Activated B cell treated with CpG ODN at 0.5 μM for 24 hours (primary cell): ENCODE data around the gene ETS1. TPM values are rescaled to one million over a fixed set of nuclear protein-coding genes. Genes with fewer than 3 reads are reported as not detected.
A peak's percentile ranks its signal among the peaks of the same experiment; 100 is the strongest.

Experiments used
- ATAC-seq: fragments of 200-7000 bp; cut with Tn5 transposase; one replicate; pipeline ENCODE4 v1.10.0; 2021; ENCODE audit warnings: low read depth, mild to moderate bottlenecking, moderate library complexity
- CTCF ChIA-PET: fragments of 350-600 bp; sonication (Branson Sonifier 250); formaldehyde crosslinking; loops from one replicate; lab custom pipeline; 2021; ENCODE audit warnings: antibody characterized with exemption; lab: Charles Lee
- POLR2A ChIA-PET: fragments of 350-600 bp; sonication (Branson Sonifier 250); formaldehyde crosslinking; loops from one replicate; lab custom pipeline; 2021; ENCODE audit warnings: antibody characterized with exemption; lab: Charles Lee
- DNase-seq: peaks from one replicate; pipeline ENCODE4 v3.0.0; 2022
- H3K27ac Mint-ChIP-seq: one replicate; pipeline ENCODE4 v1.8.0; 2020; ENCODE audit warnings: mixed read lengths
- H3K27me3 Mint-ChIP-seq: one replicate; pipeline ENCODE4 v1.8.0; 2021; ENCODE audit warnings: mixed read lengths
- H3K36me3 Mint-ChIP-seq: one replicate; pipeline ENCODE4 v1.8.0; 2021; ENCODE audit warnings: low read depth, mixed read lengths
- H3K4me1 Mint-ChIP-seq: one replicate; pipeline ENCODE4 v1.8.0; 2021; ENCODE audit warnings: mixed read lengths
- H3K4me3 Mint-ChIP-seq: one replicate; pipeline ENCODE4 v1.8.0; 2020; ENCODE audit warnings: mild to moderate bottlenecking, mixed read lengths
- H3K9me3 Mint-ChIP-seq: one replicate; pipeline ENCODE4 v1.8.0; 2020; ENCODE audit warnings: mixed read lengths
- intact Hi-C: fragments of 100-400 bp; cut with micrococcal nuclease; formaldehyde crosslinking; loops from one replicate; pipeline ENCODE4 v1.15.1; 2024
- total RNA-seq: library from RNA; stranded (reverse); gene quantifications from 2 replicates; pipeline ENCODE4 v1.2.3, GENCODE V29; 2022
- TF ChIP-seq, protein P1 (sequence below): fragments of 200-600 bp; IDR thresholded peaks from one replicate; pipeline ENCODE4 v1.8.0; 2022; ENCODE audit warnings: antibody characterized with exemption, mild to moderate bottlenecking

ETS1 gene
- total RNA-seq, 1 donor from 2014 or later = 301 TPM

DNA sequence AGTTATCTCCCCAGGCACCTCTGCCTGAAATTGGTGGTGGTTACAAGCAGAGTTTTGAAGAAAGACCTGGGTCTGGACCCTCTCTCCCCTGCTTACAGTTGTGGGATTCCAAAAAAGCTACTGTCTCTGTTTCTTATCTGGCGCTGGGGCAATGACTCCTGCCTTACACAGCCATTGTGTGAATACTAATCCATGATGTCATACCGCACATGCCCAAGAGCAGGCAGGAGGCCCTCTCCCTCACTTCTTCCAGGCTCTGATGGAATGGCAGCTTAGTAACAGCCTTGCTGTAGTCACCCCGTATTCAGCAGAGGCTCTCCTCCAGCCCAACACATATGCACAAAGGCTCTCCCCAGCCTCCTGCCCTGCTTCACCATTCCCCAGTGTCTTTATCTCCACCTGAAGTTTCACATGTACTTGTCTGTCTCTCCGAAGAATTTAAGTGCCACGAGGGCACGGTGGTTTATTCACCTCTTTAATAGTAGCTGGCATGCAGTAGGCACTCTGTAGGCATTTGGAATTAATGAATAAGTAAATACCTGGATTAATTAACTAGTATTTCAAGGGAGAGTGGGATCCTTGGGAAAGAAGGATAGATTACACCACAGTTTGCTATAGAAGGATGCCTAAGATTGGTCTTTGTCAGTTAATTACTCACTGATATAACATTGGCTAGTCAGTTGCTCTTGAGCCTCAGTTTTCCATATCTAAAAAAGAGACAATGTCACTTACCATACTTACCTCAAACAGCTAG, 165.6 kb downstream of the ETS1 start:
- ATAC-seq (no peak), DNase-seq (no peak)
- POLR2A ChIA-PET = interaction anchor here (0.8 to 1.3 kb wide), 6 partner anchors 12 to 209 kb away, joined by 3 to 4 read pairs (median 3); no protein-coding TSS in a partner anchor
- intact Hi-C loops = loop anchor here (2.0 kb wide), 1 partner anchor 19 kb away; no protein-coding TSS in a partner anchor
- TF ChIP-seq, protein P1, sequence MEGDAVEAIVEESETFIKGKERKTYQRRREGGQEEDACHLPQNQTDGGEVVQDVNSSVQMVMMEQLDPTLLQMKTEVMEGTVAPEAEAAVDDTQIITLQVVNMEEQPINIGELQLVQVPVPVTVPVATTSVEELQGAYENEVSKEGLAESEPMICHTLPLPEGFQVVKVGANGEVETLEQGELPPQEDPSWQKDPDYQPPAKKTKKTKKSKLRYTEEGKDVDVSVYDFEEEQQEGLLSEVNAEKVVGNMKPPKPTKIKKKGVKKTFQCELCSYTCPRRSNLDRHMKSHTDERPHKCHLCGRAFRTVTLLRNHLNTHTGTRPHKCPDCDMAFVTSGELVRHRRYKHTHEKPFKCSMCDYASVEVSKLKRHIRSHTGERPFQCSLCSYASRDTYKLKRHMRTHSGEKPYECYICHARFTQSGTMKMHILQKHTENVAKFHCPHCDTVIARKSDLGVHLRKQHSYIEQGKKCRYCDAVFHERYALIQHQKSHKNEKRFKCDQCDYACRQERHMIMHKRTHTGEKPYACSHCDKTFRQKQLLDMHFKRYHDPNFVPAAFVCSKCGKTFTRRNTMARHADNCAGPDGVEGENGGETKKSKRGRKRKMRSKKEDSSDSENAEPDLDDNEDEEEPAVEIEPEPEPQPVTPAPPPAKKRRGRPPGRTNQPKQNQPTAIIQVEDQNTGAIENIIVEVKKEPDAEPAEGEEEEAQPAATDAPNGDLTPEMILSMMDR = no peak
- Mint-ChIP-seq H3K4me1 (peaks cover 28% of the 10 kb centered on the region), H3K9me3 (no peaks in the 10 kb centered on the region), H3K27me3 (no peaks in the 10 kb centered on the region), H3K27ac (peak overlapping the region; percentile 7), H3K4me3 (no peak overlapping the region), H3K36me3 (no peaks in the 10 kb centered on the region)
- CTCF ChIA-PET = interaction anchor here (0.9 kb wide), 1 partner anchor 51 kb away, joined by 3 read pairs; no protein-coding TSS in a partner anchor

DNA sequence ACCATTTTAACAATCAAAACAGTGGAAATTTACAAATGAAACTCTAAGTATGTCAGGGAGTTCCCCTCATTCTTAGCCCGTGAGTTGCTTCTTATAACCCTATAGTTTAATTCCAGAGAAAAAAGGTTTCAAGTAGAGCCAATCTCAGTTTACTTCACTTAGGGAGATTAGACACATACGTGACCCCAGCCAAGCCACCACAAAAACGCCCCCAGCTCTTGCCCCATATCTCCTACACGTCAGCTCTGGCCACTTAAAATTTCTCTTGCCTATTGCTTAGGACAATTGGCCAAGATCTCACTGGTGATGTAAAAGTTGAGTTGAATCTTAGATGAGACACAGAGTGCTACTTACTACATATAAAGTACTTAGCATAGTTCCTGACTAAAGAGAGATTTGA, 166.4 kb downstream of the ETS1 start:
- ChIA-PET POLR2A (interaction anchor here (1.1 to 1.3 kb wide), 4 partner anchors 11 to 51 kb away, joined by 3 read pairs; no protein-coding TSS in a partner anchor), CTCF (interaction anchor here (0.9 kb wide), 1 partner anchor 52 kb away, joined by 3 read pairs; no protein-coding TSS in a partner anchor)
- Mint-ChIP-seq H3K27me3 (no peaks in the 10 kb centered on the region), H3K36me3 (no peaks in the 10 kb centered on the region), H3K4me1 (peaks cover 28% of the 10 kb centered on the region), H3K4me3 (no peak overlapping the region), H3K9me3 (no peaks in the 10 kb centered on the region), H3K27ac (no peak overlapping the region)
- TF ChIP-seq, protein P1 = no peak
- DNase-seq (no peak), ATAC-seq (no peak)
- intact Hi-C loops = no loop called here

DNA sequence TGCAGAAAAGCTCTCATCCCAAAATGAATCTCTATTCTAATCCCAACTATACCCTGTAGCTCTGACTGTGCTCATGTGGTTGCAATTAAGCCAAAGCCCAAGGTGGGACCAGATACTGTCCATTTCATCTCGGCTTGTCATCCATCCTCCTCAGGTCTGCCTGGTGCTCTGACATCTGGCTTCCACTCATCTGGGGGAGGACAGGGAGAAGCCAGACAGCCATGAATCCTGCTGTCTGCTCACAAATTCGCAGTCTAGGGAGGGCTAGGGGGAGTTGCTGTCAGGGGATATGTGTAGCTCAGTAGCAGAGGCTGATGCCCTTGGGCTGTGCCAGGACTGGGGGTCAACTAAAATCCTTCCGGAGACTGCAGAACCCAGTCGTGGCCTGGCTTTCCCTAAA, 167.1 kb downstream of the ETS1 start:
- Mint-ChIP-seq H3K4me1 (peaks cover 35% of the 10 kb centered on the region), H3K36me3 (no peaks in the 10 kb centered on the region), H3K4me3 (no peak overlapping the region), H3K9me3 (no peaks in the 10 kb centered on the region), H3K27ac (no peak overlapping the region), H3K27me3 (no peaks in the 10 kb centered on the region)
- ATAC-seq (no peak), DNase-seq (no peak)
- ChIA-PET CTCF (no interaction called here), POLR2A (interaction anchor here (1.1 to 1.3 kb wide), 2 partner anchors 32 to 49 kb away, joined by 3 read pairs; no protein-coding TSS in a partner anchor)
- TF ChIP-seq, protein P1 = no peak
- intact Hi-C loops = no loop called here

DNA sequence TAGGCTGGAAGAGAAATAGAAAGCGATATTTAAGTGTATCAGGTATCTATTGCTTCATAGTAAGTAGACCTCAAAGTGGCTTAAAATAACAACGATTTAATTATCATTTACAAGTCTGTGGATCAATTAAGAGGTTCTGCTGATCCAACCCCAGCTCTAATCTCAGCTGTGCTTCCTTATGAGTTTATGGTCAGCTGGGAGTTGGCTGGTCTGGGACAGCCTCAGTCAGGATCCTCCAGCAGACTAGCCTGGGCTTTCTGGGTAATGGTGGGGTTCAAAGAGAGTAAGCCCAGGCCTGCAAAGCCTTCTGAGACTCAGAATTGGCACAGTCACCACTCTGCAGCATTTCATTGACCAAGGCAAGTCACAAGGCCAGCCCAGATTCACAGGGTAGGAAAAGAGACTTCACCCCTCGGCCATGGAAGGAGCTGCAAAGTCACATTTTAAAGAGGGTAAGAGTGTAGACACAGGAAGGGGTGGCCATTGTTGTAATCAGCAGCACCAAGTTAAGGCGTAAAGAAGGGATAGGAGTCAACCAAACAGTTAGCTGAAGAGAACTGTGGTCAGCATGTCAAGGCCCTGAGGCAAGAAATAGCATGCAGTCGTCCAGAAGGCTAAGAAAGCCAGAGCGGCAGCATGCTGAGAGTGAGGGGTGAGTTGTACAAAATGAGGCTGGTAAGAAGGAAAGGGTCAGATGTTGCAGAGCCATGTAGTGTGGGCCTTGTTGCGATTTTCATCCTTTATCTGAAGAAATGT, 168.2 kb downstream of the ETS1 start:
- no peaks in the 10 kb centered on the region for H3K9me3 Mint-ChIP-seq
- H3K27ac Mint-ChIP-seq = no peak overlapping the region
- peaks cover 40% of the 10 kb centered on the region for H3K4me1 Mint-ChIP-seq
- POLR2A ChIA-PET = interaction anchor here (1.2 kb wide), 1 partner anchor 10 kb away, joined by 3 read pairs; no protein-coding TSS in a partner anchor
- no peaks in the 10 kb centered on the region for H3K36me3 Mint-ChIP-seq
- intact Hi-C loops = no loop called here
- DNase-seq (no peak), ATAC-seq (no peak)
- CTCF ChIA-PET = no interaction called here
- no peak overlapping the region for H3K4me3 Mint-ChIP-seq
- no peaks in the 10 kb centered on the region for H3K27me3 Mint-ChIP-seq
- TF ChIP-seq, protein P1 = no peak
